Measurements from ENCODE around the gene TBC1D21. TPM values are rescaled to one million over a fixed set of nuclear protein-coding genes. Genes with fewer than 3 reads are reported as not detected.

The TBC1D21 gene
- total RNA-seq, 1 experiment from 2014 or later, result not detected

GRCh38 chr15:73850228-73850627 lies 23.1 kb upstream of the TBC1D21 start:
- no peak overlapping the region for H2BK120ac ChIP-seq (ENCODE audit: low read depth, low read length, poor library complexity, severe bottlenecking)
- no peak overlapping the region for H4K91ac ChIP-seq (ENCODE audit: insufficient read length, low read depth, low read length)
- no peaks in the 10 kb centered on the region for H4K20me1 ChIP-seq (ENCODE audit: control insufficient read depth, insufficient read depth, insufficient read length)
- H3K9ac ChIP-seq (ENCODE audit: extremely low read depth, insufficient read length, low read length), result no peak overlapping the region
- no peak overlapping the region for H3K18ac ChIP-seq (ENCODE audit: insufficient read length, low read depth, low read length)
- no peak for DNase-seq
- H3K79me1 ChIP-seq (ENCODE audit: insufficient read depth, low read depth, low read length, poor library complexity, severe bottlenecking), result no peaks in the 10 kb centered on the region
- no peak overlapping the region for H2AK5ac ChIP-seq (ENCODE audit: insufficient read length, low read length)
- no peak overlapping the region for H3K4me2 ChIP-seq (ENCODE audit: insufficient read depth, insufficient read length, low read length)
- H3K56ac ChIP-seq (ENCODE audit: insufficient read length, low read depth, low read length), result no peak overlapping the region
- no peak overlapping the region for H2BK15ac ChIP-seq (ENCODE audit: low read depth, low read length)
- H3K79me2 ChIP-seq (ENCODE audit: insufficient read depth, low read length), result no peaks in the 10 kb centered on the region
- Mint-ChIP-seq H3K4me3 (no peak overlapping the region), H3K27ac (no peak overlapping the region), H3K9me3 (no peaks in the 10 kb centered on the region), H3K27me3 (ENCODE audit: low read depth) (peaks cover 11% of the 10 kb centered on the region), H3K4me1 (no peaks in the 10 kb centered on the region), H3K36me3 (ENCODE audit: insufficient read depth in 1 of 3, low read depth in 3 of 3) (no peaks in the 10 kb centered on the region)
- no peaks in the 10 kb centered on the region for H3K9me3 ChIP-seq (ENCODE audit: control insufficient read depth, low read depth, low read length)
- no peak overlapping the region for H3K23ac ChIP-seq (ENCODE audit: insufficient read length, low read depth, low read length)
- H2BK20ac ChIP-seq (ENCODE audit: low read depth, low read length, poor library complexity, severe bottlenecking), result no peak overlapping the region
- no peak overlapping the region for H3K4ac ChIP-seq (ENCODE audit: low read depth, low read length)
- no peaks in the 10 kb centered on the region for H3K23me2 ChIP-seq (ENCODE audit: insufficient read length, low read depth, low read length, poor library complexity, severe bottlenecking)
- no peak overlapping the region for H3K27ac ChIP-seq (ENCODE audit: insufficient read length, low read depth, low read length)
- no peak overlapping the region for H2AFZ ChIP-seq (ENCODE audit: low read length)
- H3T11ph ChIP-seq (ENCODE audit: low read length), result no peak overlapping the region
- TF ChIP-seq CTCF (conservative IDR thresholded peaks at IDR 0.05), result no peak
- no peak overlapping the region for H2BK5ac ChIP-seq (ENCODE audit: insufficient read length, low read length)
- H4K5ac ChIP-seq (ENCODE audit: insufficient read length, low read depth, low read length), result no peak overlapping the region
- no CpG with 5 or more reads among the region's 1 CpG for WGBS (ENCODE audit: extremely low coverage, insufficient read length, low lambda C conversion rate)
- H4K8ac ChIP-seq (replicated peaks; ENCODE audit: insufficient read length, low read depth, low read length), result no peak overlapping the region
- no peaks in the 10 kb centered on the region for H3K4me1 ChIP-seq (ENCODE audit: insufficient read depth, low read length)
- H3K14ac ChIP-seq (ENCODE audit: insufficient read depth, low read length), result no peak overlapping the region
- no peak overlapping the region for H2BK12ac ChIP-seq (ENCODE audit: insufficient read length, low read depth, low read length)
- H3K27me3 ChIP-seq (ENCODE audit: insufficient read depth, low read length), result no peaks in the 10 kb centered on the region

All from H9 (cell line).